GM21723 (cell line): ENCODE data around the gene EAF2.
"Not testable (repeated sequence)": the region's sequence is repeated elsewhere in the genome, so short reads cannot be mapped to it uniquely, and the experiment has no call there.

ENCODE experiments used
- ATAC-seq: cut with Tn5 transposase; IDR thresholded peaks from one replicate; pipeline ENCODE4 v1.9.1; 2021; ENCODE audit warnings: mild to moderate bottlenecking, moderate library complexity; ENCODE audit not compliant: unreplicated experiment

Gene EAF2

DNA sequence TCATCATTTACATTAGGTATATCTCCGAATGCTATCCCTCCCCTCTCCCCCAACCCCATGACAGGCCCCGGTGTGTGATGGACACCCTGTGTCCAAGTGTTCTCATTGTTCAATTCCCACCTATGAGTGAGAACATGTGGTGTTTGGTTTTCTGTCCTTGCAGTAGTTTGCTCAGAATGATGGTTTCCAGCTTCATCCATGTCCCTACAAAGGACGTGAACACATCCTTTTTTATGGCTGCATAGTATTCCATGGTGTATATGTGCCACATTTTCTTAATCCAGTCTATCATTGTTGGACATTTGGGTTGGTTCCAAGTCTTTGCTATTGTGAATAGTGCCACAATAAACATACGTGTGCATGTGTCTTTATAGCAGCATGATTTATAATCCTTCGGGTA, 22.8 kb downstream of the EAF2 start:
- ATAC-seq = not testable (repeated sequence)

DNA sequence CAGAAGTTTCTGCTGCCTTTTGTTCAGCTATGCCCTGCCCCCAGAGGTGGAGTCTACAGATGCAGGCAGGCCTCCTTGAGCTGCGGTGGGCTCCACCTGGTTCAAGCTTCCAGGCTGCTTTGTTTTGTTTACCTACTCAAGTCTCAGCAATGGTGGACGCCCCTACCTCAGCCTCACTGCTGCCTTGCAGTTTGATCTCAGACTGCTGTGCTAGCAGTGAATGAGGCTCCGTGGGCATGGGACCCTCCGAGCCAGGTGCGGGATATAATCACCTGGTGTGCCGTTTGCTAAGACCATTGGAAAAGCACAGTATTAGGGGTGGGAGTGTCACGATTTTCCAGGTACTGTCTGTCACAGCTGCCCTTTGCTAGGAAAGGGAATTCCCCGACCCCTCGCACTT, 28.2 kb downstream of the EAF2 start:
- not testable (repeated sequence) for ATAC-seq

DNA sequence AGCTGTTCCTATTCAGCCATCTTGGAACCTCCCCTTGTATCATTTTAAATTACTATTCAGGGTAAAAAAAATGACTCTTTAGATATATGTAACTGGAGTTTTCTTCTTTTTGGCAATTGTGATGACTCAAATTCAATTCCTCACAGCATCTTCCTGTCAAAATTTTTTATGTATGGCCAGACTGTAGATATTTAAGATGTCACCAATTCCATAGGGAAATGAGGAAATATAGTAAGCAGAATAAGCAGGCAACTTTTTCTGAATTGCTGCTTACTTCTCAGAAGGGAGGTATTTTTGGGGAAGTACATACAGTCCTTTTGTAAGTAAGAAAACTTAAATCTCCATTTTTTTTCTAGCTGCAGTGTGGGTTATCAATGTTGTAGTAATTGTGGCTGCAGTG, 28.8 kb downstream of the EAF2 start:
- ATAC-seq = no peak

DNA sequence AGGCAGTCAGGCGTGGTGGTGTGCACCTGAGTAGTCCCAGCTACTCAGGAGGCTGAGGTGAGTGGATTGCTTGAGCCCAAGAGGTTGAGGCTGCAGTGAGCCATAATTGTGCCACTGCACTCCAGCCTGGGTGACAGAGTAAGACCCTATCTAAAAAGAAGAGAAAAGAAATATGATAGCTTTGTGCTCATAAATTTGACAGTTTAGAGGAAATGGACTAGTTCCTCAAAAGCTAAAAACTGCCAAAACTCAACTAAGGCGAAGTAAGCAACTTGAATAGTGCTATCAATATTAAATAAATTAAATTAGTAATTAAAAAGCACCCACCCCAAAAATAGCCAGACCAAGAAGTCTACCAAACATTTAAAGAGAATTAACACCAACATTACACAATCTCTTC, 34.7 kb downstream of the EAF2 start:
- no peak for ATAC-seq

DNA sequence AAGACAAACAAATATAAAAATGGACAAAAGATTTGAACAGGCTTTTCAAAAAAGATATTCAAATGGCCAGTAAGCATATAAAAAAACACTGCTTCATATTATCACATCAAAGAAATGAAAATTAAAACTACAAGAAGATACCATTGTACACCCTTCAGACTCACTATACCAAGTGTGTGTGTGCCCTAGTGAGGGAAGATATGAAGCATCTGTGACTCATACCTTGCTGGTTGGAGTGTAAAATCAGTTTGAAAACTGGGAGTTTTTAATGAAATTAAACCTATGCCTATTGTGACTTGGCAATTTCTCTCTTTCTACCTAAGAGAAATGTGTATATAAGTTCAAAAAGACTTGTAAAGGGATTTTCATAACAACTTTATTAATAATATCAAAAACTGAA, 35.7 kb downstream of the EAF2 start:
- no peak for ATAC-seq

GRCh38 chr3:121871430-121871829, 36.4 kb downstream of the EAF2 start:
- ATAC-seq = no peak

GRCh38 chr3:121878411-121878810, 43.4 kb downstream of the EAF2 start:
- ATAC-seq = no peak

- no peak for ATAC-seq
Measured at GRCh38 chr3:121883507-121883906, 48.5 kb downstream of the EAF2 start.

- no peak for ATAC-seq
Measured at GRCh38 chr3:121885386-121885785, 50.4 kb downstream of the EAF2 start.

DNA sequence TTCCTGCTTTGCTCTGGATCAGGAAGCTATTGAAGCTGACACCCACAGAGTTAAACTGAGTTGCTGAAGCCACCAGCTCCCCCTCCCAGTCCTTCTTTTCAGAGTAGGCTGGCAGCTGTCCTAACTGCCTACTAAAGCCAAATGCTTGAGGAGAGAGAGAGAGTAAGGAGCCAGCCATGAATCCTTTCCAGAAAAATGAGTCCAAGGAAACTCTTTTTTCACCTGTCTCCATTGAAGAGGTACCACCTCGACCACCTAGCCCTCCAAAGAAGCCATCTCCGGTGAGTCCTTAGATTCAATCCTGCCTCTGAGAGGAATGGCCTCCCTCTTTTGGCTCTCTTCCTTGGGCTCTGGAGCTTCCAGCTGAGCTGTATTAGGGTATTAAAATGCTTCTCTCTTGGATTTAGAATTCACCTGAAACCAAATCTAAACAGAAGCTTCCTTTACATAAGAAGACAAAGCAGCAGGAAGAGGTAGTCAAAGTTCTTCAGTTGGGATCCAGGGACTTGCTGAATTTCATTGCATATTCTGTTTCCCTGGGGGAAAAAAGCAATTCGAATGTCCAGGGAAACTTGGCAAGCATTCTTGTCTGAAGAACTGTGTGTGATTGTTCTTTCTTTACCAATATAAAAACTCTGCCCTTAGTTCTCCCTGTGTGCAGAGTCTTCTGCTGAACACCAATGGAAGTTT, 59.4 kb downstream of the EAF2 start, which contains the start of gene SLC15A2:
Gene SLC15A2, plus strand, starts transcription at position 101 of the 690 bp plus-strand sequence. Its CDS starts 76 bp downstream, at position 177.
- ATAC-seq = no peak

- ATAC-seq = no peak
Measured at GRCh38 chr3:121895121-121895520, 60.1 kb downstream of the EAF2 start.

DNA sequence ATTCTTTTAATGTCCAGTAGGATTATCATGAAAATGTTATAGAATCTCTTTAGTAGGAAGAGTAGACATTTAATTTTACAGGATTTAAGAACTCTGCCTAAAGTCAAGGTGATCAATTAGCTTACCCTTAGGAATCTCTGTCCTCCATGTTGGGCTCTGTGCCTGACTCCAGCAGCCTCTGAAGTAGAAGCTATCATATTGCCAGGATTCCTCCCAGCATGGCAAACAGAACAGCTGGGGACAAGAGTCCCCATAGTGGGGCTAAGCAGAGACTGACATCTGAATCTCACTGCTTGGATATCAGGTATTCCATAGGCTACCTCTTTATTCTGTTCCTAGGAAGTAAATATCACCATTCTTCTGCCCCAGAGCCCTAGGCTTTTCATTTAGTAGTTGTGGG, 60.7 kb downstream of the EAF2 start:
- no peak for ATAC-seq

- ATAC-seq = no peak
Measured at GRCh38 chr3:121896823-121897222, 61.8 kb downstream of the EAF2 start.

DNA sequence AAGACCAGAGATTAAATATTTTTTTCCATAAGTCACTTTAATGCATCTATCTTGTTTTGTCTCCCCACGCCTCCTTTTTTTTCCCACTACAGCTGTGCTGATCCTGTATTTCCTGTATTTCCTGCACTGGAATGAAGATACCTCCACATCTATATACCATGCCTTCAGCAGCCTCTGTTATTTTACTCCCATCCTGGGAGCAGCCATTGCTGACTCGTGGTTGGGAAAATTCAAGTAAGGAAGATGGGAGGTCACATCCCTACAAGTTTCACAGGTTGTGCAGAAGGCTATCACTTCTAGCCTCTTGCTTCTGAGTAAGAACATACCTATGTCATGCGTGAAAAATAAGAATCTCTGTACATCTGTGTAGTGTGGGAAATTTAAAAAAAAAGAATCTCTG, 62.3 kb downstream of the EAF2 start:
- no peak for ATAC-seq

- ATAC-seq = no peak
Measured at GRCh38 chr3:121913305-121913990, 78.4 kb downstream of the EAF2 start.

DNA sequence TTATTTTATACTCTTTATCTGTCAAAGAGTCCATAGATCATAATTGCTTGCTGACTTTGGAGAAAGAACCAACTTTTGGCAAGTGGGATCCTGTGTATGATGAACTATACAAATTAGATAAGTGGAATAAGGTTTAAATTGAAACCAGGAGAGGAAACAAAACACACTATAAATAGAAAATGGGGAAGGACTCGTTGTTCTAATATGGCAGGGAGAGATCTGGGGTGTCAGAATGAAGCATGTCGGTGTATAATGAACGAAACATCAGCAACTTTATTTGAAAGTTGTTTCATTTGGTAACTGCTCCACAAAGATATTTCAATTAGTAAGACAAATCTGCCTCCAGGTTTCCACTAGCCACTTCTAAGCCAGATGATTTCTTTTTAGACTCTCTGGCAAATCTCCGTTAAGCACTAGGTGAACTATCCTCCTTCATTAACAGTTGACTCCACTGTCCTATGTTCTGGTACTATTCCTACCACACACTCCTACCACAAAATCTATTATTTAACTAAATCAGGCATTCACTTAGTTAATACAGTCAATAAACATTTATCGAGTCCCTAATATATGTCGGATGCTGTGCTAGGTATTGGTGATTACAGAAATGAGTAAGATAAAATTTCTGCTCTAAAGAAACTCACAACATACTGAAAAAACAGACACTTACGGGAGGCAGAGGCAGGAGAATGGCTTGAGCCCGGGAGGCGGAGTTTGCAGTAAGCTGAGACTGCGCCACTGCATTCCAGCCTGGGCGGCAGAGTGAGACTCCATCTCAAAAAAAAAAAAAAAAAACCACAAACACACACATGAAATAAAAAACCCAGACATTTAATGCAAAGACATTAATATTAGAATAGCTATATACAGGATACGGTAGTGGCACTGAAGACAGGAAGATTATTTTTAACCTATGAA, 79.3 kb downstream of the EAF2 start:
- ATAC-seq = no peak

DNA sequence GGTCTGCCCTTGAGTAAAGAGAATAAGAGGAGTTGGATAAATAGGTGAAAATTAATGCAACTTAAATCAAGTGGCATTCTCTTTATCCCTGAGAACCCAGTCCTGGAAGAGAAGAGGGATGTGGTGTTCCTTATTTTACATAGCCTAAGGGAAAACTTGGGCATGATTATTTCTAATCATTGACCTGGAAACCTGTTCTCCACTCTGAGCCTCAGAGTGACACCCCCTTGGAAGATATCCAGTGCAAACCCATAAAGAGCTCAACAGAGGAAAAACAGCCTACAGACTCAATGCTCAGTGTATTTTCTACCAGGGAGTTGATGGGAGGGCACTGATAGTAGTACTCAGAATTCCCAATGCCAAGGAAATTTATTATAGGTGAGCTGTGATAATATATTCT, 81.2 kb downstream of the EAF2 start:
- ATAC-seq = no peak

GRCh38 chr3:121918779-121919483, 83.9 kb downstream of the EAF2 start:
- no peak for ATAC-seq

DNA sequence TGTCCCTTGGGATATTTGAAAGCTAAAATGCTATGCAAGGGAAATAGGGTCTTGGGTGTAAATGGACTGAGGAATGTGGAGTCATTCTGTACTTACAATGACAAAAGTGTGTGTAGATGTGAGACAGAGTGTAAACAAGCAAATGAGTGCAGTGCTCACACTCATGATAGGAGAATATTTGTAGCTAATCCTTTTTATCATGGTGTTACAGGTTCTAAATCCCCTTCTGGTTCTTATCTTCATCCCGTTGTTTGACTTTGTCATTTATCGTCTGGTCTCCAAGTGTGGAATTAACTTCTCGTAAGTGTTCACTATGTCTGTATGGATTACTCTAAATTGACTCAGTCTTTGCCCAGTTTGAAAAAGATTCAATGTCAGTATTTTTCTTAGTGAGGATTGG, 89.7 kb downstream of the EAF2 start:
- no peak for ATAC-seq

DNA sequence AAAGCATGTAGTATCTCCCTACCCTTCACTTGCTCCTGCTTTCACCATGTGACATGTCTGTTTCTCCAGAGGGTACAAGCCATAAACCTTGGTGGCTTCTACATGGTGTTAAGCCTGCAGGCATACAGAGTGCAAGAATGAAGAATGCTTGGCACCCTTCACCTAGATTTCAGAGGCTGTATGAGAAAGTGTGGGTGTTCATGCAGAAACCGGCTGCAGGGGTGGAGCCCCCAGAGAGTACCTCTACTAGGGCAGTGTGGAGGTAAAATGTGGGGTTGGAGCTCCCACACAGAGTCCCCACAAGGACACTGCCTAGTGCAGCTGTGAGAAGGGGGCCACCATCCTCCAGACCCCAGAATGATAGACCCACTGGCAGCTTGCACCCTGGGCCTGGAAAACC, 91.4 kb downstream of the EAF2 start:
- no peak for ATAC-seq
